SHP77 (cell line): Measurements from ENCODE around the gene MORN2.
"Not testable (repeated sequence)": the region's sequence is repeated elsewhere in the genome, so short reads cannot be mapped to it uniquely, and the experiment has no call there.

Source experiments
- DNase-seq, 2 experiments: peaks; one replicate each; lab custom pipeline; 2025; lab: John Stamatoyannopoulos, UW

The MORN2 gene

DNA sequence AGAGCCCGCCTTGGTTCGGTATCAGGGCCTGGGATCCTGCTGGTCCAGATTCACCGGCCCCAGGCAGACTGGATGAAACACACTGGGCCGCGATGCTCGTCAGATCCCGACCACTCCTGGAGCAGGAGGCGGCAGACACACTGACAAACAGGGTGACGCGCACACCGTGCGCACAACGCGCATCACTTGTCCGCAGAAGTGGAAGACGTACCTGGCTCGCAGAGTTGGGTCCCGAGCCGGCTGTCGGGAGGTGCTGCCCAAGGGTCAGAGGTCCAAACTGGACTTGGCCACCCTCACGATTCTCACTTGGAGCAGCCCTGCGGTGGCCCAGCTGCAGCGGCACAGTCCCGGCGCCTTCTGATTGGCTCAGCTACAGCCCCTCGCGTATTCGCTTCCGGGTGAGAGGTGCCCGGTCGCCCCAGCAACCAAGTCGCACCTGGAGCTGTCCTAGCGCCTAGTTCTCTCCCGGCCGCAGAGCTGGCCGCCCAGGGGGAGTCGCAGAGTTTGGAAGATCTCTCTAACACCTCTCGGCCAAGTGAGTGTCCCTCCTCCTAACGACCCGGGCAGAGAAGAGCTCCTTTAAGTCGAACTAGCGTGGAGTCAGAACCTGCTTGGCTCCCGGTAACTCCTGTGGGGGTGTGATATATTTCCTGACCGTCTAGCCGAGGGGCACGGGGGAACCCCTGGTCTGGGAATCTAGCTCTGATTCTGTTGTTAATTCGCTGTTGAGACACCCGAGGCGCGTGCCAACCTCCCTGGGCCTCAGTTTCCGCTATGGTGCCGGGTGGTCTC lies at the start of gene MORN2, which contains the start of gene DHX57:
Gene MORN2 (plus strand): TSS at position 401 of the 792 bp plus-strand sequence.
Gene DHX57 (minus strand): TSS at position 359 of the 792 bp plus-strand sequence. CDS start 7,529 bp downstream, outside the sequence.
- DNase-seq = peak; percentile 77 to 87

DNA sequence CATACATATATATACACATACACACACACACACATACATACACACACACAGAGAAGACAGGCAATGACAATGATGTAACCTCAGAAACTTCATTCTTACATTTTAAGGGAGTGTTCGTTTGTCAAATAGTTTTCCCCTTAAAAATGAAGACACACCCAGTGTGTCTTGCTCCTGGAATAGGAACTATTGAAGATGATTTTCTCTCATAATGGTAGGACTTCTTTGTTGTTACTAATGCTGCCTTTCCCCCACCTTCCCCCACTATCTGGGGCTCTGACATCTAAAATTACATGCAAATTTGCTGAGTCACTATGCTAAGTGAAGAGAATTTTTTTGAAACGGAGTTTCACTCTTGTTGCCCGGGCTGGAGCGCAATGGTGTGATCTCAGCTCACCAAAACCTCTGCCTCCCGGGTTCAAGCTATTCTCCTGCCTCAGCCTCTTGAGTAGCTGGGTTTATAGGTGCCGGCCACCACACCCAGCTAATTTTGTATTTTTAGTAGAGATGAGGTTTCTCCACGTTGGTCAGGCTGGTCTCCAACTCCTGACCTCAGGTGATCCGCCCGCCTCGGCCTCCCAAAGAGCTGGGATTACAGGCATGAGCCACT lies 48.1 kb upstream of the MORN2 start:
- DNase-seq = not testable (repeated sequence)

DNA sequence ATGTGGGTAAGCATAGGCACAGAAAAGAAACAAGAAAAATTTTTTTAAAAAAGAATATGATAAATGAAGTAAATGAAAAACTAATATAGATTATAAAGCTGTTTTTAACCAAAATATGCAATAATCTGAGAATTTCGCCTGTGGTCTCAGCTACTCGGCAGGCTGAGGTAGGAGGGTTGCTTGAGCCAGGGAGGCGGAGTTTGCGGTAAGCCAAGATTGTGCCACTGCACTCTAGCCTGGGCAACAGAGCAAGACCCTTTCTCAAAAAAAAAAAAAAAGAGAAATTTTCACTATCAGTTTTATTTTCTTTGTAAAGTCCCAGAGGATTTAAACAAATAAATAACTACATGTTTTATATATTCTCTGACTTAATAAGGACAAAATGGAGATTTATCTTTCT lies 47.3 kb upstream of the MORN2 start:
- no peak for DNase-seq

DNA sequence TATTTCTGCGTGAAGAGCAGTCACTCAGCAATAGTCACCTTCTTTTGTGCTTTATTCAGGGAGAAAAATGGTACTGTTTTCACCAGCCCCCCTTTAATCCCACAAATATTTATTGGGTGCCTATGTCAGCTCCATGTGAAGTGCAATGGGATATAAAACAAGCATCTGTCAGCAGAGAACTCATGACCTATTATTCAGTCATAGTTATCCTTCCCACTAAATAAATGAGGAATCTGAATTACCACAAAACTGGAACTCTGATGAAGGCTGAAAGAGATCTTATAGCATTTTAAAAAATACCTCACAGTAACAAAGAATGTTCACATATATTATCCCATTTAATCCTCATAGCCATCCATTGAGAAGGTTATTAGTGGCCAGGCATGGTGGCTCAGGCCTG lies 45.8 kb upstream of the MORN2 start:
- DNase-seq = no peak

DNA sequence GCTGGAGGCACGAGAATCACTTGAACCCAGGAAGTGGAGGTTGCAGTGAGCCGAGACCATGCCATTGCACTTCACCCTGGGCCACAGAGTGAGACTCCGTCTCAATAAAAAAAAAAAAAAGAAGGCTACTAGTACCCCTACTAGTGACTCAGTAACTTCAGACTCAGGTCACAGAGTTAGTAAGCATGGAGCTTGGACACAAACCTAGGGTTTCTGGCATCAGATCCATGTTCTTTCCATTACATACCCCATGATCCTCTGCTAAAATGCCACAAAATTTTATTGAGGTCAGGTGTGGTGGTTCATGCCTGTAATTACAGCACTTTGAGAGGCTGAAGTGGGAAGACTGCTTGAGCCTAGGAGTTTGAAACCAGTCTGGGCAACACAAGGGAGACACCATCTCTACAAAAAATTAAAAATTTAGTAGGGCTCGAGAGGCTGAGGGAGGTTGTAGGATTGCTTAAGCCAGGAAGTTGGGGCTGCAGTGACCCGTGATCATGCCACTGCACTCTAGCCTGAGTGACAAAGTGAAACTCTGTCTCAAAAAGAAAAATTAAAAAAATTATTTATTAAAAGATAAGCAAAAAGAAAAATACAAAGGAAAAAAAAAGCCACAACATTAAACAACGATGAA lies 45.1 kb upstream of the MORN2 start:
- DNase-seq = no peak

DNA sequence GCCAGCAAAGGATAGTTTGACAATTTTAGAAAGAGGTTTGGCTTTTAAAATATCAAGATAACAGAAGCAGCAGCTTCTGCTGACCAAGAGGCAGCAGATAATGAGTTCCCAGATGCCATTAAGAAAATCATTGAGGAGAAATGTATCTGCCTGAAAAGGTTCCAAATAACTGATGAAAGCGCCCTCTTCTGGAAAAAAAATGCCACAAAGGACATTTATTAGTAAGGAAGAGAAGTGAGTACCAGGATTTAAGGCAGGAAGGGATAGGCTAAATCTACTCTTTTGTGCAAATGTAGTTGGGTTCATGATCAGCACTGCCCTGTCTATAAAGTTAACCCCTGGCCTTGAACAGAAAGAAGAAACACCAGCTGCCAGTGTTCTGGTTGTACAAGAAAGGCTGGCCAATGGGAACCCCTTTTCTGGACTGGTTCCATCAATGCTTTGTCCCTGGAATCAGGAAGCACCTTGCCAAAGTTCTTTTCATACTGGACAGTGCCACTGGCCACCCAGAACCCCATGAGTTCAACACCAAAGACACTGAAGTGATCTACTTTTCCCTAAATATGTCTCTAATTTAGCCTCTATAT lies 40.7 kb upstream of the MORN2 start:
- peak; percentile 6 to 8 for DNase-seq

DNA sequence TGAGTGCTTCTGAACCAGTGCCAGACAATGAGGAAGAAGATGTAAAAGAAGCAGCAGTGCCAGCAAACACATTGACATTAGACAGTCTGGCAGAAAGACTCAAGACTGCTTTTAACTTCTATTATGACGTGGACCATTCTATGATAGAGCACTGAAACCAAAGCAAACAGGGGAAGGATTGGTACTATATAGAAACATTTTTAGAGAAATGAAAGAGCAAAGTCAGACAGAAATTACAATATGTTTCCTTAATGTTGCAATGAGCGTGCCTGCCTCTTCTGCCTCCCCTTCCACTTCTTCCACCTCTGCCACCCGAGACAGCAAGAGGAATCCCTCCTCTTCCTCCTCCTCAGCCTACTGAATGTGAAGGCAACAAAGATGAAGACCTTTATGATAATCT lies 39.8 kb upstream of the MORN2 start:
- no peak for DNase-seq

DNA sequence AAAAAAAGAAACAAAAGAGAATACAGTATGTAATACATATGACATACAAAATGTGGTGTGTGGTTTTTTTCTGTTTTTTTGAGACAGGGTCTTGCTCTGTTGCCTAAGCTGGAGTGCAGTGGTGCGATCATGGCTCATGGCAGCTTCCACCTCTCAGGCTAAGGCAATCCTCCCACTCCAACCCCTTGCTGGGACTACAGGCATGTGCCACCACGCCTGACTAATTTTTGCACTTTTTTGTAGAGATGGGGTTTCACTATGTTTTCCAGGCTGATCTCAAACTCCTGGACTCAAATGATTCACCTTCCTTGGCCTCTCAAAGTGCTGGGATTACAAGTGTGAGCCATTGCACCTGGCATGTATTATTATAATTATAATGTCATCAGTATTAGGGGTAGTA lies 39.0 kb upstream of the MORN2 start:
- no peak for DNase-seq

DNA sequence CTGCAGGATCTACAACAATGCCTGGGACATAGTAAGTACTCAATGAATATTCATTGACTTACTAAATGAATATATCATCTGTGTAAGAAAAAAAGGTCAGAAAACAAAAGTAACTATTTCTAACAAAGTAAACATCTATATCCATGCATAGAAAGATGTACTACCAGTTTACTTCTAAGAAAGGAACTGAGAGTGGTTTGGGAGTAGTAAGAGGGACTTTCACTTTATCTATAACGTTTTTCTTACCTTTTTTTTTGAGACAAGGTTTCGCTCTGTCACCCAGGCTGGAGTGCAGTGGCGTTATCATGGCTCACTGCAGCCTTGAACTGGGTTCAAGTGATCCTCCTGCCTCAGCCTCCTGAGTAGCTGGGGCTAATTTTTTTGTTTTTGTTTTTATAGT lies 25.7 kb upstream of the MORN2 start:
- DNase-seq = no peak

DNA sequence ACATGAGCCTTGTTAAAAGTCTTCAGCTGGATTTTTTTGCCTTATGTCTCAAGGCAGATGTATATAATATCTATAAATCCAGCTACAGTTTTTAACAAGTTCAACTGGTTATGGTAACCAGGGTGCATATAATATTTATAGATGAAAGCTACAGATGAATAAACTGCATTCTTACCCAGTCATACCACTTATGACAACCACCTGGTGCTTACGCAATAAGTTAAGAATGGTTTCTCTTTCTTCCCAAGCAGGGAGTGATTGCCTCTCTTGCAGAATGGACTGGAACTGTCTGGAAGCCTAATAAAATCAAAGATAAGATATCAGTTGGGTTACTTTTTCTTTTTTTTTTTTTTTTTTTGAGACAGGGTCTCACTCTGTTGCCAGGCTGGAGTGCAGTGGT lies 19.6 kb upstream of the MORN2 start:
- DNase-seq = no peak

DNA sequence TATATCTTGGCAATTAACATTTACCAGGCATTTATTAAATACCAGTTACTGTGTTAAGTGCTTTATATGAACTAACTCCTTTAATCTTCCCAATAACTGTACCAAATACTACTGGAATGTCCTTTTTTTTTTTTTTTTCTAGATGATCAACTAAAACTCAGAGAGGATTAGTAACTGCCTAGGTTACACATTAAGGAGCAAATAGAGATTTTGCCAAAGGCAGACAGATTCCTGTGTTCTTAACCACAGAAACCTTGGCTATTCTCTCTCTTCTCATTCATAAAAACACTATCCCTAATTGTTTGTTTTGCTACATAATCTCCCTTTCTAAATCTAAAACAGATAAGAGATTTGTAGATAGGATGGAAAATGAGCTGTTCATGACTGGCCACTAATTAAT lies 13.3 kb upstream of the MORN2 start:
- DNase-seq = no peak

DNA sequence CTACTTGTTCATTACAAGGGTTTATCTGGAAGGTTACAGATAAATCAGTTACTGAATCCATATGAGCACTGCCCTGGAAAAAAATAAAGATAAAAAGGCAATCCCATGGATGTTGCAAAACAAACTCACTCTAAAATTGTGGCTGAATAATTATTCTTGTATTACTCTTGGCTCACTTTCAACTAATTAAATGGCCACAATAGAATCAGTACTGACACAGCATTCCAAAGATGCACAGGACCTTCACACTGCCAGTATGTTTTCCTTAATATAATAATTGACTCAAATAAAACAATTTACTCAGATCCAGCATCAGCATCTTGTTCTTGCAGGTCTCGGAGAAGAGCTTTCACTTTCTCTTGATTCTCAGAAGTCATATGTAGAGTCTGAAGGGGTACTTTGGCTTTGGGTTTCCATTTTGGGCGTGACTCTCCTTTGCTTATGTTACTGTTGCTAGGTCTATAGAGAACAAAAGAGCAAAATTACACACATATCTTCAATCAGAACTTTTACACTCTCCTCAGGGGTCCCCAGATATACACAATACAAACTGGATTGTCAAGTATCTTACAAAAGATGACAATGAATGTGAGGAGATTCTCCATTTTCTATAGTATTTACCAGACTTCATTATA lies 12.6 kb upstream of the MORN2 start:
- no peak for DNase-seq

DNA sequence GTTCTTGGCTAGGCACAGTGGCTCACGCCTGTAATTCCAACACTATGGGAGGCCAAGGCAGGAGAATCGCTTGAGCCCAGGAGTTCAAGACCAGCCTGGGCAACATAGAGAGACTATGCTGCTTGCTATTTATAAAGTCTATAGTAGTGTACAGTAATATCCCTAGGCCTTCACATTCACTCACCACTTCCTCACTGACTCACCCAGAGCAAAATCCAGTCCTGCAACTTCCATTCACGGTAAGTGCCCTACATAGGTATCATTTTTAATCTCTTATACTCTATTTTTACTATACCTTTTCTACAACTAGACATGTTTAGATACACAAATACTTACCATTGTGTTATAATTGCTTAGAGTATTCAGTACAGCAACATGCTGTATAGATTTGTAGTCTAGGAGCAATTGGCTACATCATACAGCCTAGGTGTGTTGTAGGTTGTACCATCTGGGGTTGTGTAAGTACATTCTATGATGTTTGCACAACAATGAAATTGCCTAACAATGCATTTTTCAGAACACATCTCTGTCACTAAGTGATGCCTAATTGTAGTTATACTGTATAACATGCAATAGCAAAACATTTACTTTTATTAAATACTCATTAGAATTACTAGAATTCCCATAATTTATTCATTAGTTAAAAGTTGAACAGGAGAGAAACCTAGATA lies 8.9 kb upstream of the MORN2 start:
- DNase-seq = no peak

DNA sequence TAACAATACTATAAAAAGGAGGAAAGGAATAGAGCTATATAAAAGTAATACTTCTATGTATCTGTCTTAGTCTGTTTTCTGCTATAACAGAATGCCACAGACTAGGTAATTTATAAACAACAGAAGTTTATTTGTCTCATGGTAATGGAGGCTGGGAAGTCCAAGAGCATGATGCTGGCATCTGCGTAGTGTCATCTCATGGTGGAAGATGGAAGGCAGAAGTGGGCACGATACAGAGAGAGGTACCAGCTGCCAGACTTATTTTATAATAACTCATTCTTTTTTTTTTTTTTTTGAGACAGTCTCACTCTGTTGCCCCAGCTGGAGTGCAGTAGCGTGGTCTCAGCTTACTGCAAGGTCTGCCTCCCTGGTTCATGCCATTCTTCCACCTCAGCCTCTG lies 4.3 kb upstream of the MORN2 start:
- no peak for DNase-seq

DNA sequence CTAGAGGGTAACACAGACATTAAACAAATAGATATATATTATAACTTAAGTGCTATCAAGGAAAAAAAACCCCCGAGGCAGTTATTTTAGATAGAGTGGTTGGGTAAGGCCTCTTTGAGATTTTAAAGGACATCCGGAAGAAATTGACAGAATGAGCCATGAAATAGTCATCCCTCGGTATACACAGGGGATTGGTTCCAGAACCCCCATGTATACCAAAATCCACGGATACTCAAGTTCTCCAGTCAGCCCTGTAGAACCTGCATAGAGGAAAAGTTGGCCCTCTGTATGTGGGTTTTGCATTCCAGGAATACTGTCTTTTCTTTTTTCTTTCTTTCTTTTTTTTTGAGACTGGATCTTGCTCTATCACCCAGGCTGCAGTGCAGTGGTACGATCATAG lies 2.0 kb upstream of the MORN2 start:
- no peak for DNase-seq

DNA sequence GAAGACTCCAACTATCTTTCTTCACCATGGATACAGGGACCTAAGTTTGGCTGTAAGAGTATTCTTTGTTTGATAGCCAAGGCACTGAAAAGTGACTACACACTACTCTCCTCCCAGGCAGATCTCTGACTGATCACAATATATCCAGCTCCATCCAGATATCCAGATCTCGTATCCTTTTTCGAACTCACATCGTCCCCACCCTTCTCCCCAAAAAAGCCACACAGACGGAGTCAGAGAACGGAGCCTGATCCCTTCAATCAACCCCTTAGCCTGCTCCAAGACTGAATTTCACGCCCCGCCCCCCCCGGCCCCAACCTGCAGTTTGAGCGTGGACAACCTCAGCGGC lies 575 bp upstream of the MORN2 start:
- DNase-seq = no peak

DNA sequence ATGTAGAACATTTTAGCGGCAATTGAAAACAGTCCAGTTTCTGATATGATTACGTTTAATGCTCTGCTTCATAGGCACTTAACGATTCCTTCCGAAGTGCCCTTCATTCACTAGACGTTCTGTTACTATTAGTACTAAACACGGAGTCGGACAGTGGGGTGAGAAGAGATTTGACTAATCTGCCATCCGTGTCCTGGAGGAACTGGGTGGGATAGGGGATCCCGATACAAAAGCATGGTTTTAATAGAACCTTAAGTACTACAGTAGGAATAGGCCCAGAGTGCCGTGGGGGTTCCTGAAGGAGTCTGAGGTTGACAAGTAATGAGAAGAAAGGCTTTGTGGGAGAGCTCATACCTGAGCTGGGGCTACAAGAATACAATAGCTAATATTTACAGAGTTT lies 631 bp downstream of the MORN2 start:
- DNase-seq = no peak

DNA sequence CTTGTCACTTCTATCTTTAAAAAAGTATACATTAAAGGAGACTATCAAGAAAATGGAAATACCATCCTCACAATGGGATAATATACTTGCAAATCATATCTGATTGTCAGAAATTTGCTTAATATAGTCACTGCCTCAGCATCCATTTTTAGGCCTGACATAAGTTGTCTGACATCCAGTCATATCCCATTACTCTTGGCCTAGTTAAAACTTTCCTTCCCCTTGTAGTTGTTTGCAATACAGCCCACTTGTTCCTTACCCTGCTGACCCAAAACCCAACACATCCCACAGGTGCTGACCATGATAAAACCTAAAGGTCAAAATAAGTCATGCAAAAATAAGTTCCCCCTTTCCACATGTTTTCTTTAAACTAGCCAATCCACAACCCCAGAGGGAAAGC lies 10.3 kb downstream of the MORN2 start:
- DNase-seq = no peak

DNA sequence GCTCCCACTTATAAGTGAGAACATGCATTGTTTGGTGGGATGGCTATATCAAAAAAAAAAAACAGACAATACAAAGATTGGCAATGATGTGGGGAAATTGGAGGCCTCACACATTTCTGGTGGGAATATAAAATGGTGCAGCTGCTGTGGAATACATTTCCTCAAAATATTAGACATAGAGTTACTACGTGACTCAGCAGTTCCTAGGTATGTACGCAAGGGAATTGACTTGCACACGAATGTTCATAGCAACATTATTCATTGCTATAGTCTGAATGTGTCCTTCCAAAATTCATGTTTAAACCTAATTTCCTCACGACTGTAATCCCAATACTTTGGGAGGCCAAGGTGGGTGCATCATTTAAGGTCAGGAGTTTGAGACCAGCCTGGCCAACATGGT lies 11.6 kb downstream of the MORN2 start:
- DNase-seq = no peak

DNA sequence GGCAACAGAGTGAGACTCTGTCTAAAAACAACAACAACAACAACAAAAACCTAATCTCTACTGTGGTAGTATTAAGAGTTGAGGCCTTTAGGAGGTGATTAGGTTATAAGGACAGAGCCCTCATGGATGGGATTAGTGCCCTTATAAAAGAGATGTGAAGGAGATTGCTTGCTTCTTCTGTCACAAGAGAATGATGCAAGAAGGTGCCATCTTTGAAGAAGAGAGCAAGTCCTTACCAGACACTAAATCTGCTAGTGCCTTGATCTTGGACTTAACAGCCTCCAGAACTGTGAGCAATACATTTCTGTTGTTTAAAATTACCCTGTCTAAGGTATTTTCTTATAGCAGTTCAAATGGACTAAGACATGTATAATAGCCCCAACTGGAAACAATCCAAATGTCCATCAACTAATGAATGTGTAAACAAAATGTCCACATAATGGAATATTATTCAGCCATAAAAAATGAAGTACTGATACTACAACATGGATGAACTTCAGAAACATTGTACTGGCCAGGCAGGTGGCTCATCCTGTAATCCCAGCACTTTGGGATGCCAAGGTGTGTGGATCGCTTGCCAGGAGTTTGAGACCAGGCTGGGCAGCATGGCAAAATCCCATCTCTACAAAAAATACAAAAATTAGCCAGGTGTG lies 12.3 kb downstream of the MORN2 start:
- DNase-seq = no peak

DNA sequence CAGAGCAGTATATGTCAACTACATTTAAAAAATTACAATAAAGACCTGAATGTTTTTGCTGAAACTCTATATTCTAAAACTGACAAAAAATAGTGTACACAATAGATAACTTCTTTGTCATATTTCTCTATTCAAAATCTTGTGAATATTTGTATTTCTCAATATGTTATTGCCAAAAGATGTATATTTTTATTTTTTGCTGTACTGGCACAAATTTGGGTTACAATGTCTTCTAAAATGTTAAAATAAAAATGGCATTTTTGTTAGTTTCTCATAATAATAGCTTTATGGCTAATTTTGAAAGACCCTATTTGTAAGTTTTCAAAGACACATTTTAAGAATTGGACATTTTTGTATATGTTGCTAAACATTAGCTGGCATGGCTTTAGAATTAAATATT lies 13.3 kb downstream of the MORN2 start:
- DNase-seq = no peak
